Peyer's patch (tissue), 4 donors: ENCODE measurements around the gene NBEAL2.

Source experiments
- POLR2A ChIP-seq, 2 donors: fragments of 450-650 bp; IDR thresholded peaks; one replicate each; pipeline ENCODE4 v1.5.1; 2017; ENCODE audit warnings: antibody characterized with exemption in 2 of 2, mild to moderate bottlenecking in 2 of 2, moderate library complexity in 2 of 2
- TF ChIP-seq, protein P1 (sequence below), 6 experiments: fragments of 450-650 bp in 4 of 6; fragments of 200-600 bp in 2 of 6; sonication (generic) in 1 of 6; IDR thresholded peaks; one replicate each; pipeline ENCODE4 v1.5.1; 2017 to 2019; ENCODE audit warnings: antibody characterized with exemption in 6 of 6, mild to moderate bottlenecking in 3 of 6, moderate library complexity in 1 of 6

DNA sequence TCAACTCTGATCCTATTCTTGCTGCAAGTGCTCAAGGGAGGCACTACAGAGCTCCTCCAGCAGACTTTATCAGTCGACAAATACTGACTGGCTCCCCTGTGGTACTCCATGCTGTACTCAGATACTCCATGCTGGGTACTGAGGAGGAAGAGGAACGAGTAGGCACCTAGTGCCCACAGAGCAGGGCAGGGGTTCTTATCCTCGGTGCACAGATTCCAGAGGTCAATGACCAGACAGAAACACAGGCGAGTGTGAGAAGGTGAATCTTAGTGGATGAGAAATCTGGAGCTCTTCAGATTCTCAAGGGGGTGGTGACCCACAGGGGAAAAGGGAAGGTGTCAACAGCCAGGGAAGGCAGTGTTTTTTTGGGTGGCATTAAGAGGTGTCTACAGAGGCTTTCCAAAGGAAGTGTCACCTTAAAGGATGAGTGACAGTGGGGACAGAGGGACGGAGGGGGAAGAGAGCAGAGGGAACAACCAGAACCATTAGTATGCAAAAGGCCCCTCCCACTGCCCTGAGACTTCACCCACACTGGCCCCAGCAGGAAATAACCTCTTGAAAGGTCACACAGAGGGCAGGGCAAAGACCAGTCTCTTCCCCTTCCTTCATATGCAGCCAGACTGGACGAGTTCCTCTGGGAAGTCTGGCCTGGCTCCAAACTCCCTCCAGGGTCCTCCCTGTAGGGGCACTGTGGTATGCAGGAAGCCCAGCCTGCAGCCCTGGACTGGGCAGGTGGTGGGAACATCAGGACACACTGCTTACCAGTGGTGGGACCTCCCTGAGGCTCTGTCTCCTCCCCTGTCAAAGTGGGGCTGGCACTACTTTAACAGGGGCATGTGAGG lies 30.4 kb upstream of the NBEAL2 start:
- TF ChIP-seq, protein P1, sequence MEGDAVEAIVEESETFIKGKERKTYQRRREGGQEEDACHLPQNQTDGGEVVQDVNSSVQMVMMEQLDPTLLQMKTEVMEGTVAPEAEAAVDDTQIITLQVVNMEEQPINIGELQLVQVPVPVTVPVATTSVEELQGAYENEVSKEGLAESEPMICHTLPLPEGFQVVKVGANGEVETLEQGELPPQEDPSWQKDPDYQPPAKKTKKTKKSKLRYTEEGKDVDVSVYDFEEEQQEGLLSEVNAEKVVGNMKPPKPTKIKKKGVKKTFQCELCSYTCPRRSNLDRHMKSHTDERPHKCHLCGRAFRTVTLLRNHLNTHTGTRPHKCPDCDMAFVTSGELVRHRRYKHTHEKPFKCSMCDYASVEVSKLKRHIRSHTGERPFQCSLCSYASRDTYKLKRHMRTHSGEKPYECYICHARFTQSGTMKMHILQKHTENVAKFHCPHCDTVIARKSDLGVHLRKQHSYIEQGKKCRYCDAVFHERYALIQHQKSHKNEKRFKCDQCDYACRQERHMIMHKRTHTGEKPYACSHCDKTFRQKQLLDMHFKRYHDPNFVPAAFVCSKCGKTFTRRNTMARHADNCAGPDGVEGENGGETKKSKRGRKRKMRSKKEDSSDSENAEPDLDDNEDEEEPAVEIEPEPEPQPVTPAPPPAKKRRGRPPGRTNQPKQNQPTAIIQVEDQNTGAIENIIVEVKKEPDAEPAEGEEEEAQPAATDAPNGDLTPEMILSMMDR (IDR thresholded peaks at IDR 0.05): no peak
- TF ChIP-seq POLR2A (IDR thresholded peaks at IDR 0.05): no peak
